ENCODE results near the gene SMIM22. TPM values are rescaled to one million over a fixed set of nuclear protein-coding genes. Genes with fewer than 3 reads are reported as not detected.

SMIM22 gene
- total and polyA plus RNA-seq, 10 donors: not detected

- H3K36me3 ChIP-seq: no peaks in the 10 kb centered on the region
- intact Hi-C loops (cut with DNase I; ENCODE audit: low total_unique reads): no loop called here
- no peak overlapping the region for H3K4me3 ChIP-seq
- no peaks in the 10 kb centered on the region for H3K27me3 ChIP-seq (replicated peaks in 1 of 7)
- TF ChIP-seq CTCF (IDR thresholded peaks at IDR 0.05 in 8 of 11, conservative IDR thresholded peaks at IDR 0.05 in 3 of 11) (no peak), POLR2A (IDR thresholded peaks at IDR 0.05) (no peak), POLR2AphosphoS5 (IDR thresholded peaks at IDR 0.05) (no peak)
- no peaks in the 10 kb centered on the region for H3K4me1 ChIP-seq
- 90 to 96% (median 94%) methylated on average over 23 of the region's 23 CpGs for WGBS, 5 donors
- DNase-seq: no peak
- no peaks in the 10 kb centered on the region for H3K9me3 ChIP-seq
- no peak overlapping the region for H3K27ac ChIP-seq
These were observed 9.3 kb upstream of the SMIM22 start for GRCh38 chr16:4785758-4786433.

- no peaks in the 10 kb centered on the region for H3K9me3 ChIP-seq
- intact Hi-C loops (cut with DNase I; ENCODE audit: low total_unique reads): no loop called here
- WGBS, 5 donors: 80 to 96% (median 94%) methylated on average over 8 of the region's 8 CpGs
- no peak overlapping the region for H3K4me3 ChIP-seq
- no peaks in the 10 kb centered on the region for H3K27me3 ChIP-seq (replicated peaks in 1 of 7)
- no peak for DNase-seq
- no peaks in the 10 kb centered on the region for H3K36me3 ChIP-seq
- no peak for TF ChIP-seq CTCF (IDR thresholded peaks at IDR 0.05 in 8 of 11, conservative IDR thresholded peaks at IDR 0.05 in 3 of 11)
- no peak for TF ChIP-seq POLR2A (IDR thresholded peaks at IDR 0.05)
- no peak for TF ChIP-seq POLR2AphosphoS5 (IDR thresholded peaks at IDR 0.05)
- no peaks in the 10 kb centered on the region for H3K4me1 ChIP-seq
- no peak overlapping the region for H3K27ac ChIP-seq
These were observed 8.1 kb upstream of the SMIM22 start for GRCh38 chr16:4787068-4787467.

DNA sequence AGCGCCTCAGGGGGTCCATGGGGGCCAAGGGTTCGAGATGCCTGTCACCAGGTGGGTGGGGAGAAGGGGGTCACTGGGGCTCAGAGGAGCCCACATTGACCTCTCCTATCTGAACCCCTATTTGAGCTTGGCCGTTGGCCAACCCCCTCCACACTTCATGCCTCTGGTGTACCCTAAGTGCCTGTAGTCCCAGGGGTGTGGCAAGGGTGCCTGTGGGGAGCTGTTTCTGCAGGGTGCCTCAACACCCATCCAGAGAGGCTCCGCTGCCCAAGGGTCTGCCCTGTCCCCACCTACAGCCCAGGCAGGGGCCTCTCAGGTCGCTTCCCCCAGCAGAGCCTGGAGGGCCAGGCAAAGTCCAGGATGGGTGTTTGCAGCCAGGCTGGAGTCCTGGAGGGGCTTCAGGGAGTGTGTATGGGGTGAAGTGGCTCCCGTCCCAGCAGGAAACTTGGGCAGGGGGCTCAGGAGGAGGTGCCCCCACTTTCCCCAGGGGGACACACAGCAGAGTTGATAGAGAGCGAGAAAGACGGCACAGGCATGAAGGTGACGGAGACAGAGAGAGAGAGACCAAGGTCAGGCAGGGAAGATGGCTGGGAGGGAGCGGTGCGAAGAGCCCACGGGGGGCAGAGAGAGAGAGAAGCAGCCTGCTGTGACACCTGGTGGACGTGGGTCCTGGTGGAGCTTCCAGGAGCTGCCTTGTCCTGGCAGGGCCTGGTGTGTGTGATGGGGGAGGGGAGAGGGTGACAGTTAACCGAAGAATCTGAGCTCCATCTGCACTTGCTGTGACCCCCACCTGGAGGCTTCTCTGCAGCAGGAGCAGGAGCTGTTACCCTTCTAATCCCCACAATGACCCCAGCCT is 7.3 kb upstream of the SMIM22 start, which contains the start of gene SEPTIN12:
SEPTIN12 (minus strand) TSS at position 719 of the 856 bp plus-strand sequence; CDS start at position 19, 700 bp downstream.
- TF ChIP-seq CTCF (IDR thresholded peaks at IDR 0.05 in 8 of 11, conservative IDR thresholded peaks at IDR 0.05 in 3 of 11): no peak
- no peak for TF ChIP-seq POLR2A (IDR thresholded peaks at IDR 0.05)
- TF ChIP-seq POLR2AphosphoS5 (IDR thresholded peaks at IDR 0.05): no peak
- intact Hi-C loops (cut with DNase I; ENCODE audit: low total_unique reads): no loop called here
- no peak within 1 kb of the TSS for H3K27ac ChIP-seq

GRCh38 chr16:4788489-4788889 is 6.7 kb upstream of the SMIM22 start:
- H3K9me3 ChIP-seq: no peaks in the 10 kb centered on the region
- no peak overlapping the region for H3K4me3 ChIP-seq
- WGBS, 5 donors: 79 to 84% (median 83%) methylated on average over 7 to 9 of the region's 9 CpGs
- no peak overlapping the region for H3K27ac ChIP-seq
- no peaks in the 10 kb centered on the region for H3K4me1 ChIP-seq
- intact Hi-C loops (cut with DNase I; ENCODE audit: low total_unique reads): no loop called here
- H3K27me3 ChIP-seq (replicated peaks in 1 of 7): no peaks in the 10 kb centered on the region
- H3K36me3 ChIP-seq: no peaks in the 10 kb centered on the region
- TF ChIP-seq POLR2A (IDR thresholded peaks at IDR 0.05): no peak
- no peak for TF ChIP-seq POLR2AphosphoS5 (IDR thresholded peaks at IDR 0.05)
- TF ChIP-seq CTCF (IDR thresholded peaks at IDR 0.05 in 8 of 11, conservative IDR thresholded peaks at IDR 0.05 in 3 of 11): no peak
- no peak for DNase-seq

More for the DNA sequence above, 7.3 kb upstream of the SMIM22 start, which contains the start of gene SEPTIN12:
- 74 to 85% (median 77%) methylated on average over 12 to 14 of the region's 14 CpGs for WGBS, 5 donors
- DNase-seq: no peak
- Histone ChIP-seq H3K36me3 (no peaks in the 10 kb centered on the region), H3K27me3 (replicated peaks in 1 of 7) (no peaks in the 10 kb centered on the region), H3K9me3 (no peaks in the 10 kb centered on the region), H3K4me3 (no peak within 1 kb of the TSS), H3K4me1 (no peaks in the 10 kb centered on the region)
